ENCODE results near the gene EPB41L4B.
"Not testable (repeated sequence)": the region's sequence is repeated elsewhere in the genome, so short reads cannot be mapped to it uniquely, and the experiment has no call there.

EPB41L4B gene

GRCh38 chr9:109320742-109321448 is at the start of gene EPB41L4B:
TSS of gene EPB41L4B (minus strand) at chr9:109321059. CDS start at chr9:109320446, 613 bp downstream.
- DNase-seq (ENCODE audit: low read depth in 2 of 2) = peak; percentile 79 to 85
- peak; percentile 79 for TF ChIP-seq CTCF (IDR thresholded peaks at IDR 0.05; ENCODE audit: low read depth, low read length)

GRCh38 chr9:109369285-109369684 is 48.4 kb upstream of the EPB41L4B start:
- H3K4me3 ChIP-seq (replicated peaks in 1 of 2; ENCODE audit: low read depth in 2 of 2, low read length in 2 of 2) = no peak overlapping the region
- no peak for TF ChIP-seq CTCF (IDR thresholded peaks at IDR 0.05; ENCODE audit: low read depth, low read length)
- no peak for DNase-seq (ENCODE audit: low read depth in 2 of 2)

More at GRCh38 chr9:109320742-109321448, at the start of gene EPB41L4B:
- peak within 1 kb of the TSS; percentile 39 to 55 for H3K4me3 ChIP-seq (replicated peaks in 1 of 2; ENCODE audit: low read depth in 2 of 2, low read length in 2 of 2)

DNA sequence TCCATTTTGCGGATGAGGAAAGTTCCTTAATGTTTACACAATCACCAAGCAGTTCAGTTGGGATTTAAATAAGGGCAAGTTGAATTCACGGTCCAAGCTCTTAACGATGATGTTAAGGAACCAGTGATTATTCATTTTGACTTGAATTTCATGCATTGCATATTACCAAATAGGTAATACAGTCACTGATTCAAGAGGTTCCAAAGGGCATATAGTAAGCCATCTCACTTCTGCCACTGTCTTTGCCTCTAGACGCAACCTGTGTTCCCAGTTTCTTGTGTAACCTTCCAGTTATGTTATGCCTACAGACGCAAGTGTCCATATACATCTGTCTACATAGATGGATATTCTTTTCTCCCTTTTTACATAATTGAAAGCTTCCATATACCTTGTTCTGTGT is 39.9 kb upstream of the EPB41L4B start:
- no peak for DNase-seq (ENCODE audit: low read depth in 2 of 2)
- TF ChIP-seq CTCF (IDR thresholded peaks at IDR 0.05; ENCODE audit: low read depth, low read length) = no peak
- H3K4me3 ChIP-seq (replicated peaks in 1 of 2; ENCODE audit: low read depth in 2 of 2, low read length in 2 of 2) = no peak overlapping the region

DNA sequence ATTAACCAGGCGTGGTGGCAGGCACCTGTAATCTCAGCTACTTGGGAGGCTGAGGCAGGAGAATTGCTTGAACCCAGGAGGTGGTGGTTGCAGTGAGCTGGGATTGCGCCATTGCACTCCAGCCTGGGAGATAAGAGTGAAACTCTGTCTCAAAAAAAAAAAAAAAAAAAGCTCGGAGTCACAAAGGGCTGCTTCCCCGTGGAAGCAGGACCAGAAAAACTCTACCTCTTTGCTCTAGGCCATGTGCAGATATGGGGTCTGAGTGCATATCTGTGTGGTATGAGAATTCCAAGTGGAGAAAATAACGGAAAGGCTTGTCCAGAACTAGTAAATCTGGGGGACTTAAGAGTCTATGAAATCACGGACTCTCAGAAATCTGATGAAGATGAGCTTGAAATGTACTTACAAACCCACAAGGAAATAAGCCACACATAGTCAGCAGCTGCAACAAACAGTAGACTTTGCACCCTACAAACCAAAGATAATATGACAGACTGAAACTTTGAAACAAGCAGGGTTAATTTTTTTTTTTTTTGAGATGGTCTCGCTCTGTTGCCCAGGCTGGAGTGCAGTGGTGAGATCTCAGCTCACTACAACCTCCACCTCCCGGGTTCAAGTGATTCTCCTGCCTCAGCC is 38.2 kb upstream of the EPB41L4B start:
- DNase-seq (ENCODE audit: low read depth in 2 of 2); H3K4me3 ChIP-seq (replicated peaks in 1 of 2; ENCODE audit: low read depth in 2 of 2, low read length in 2 of 2): not testable (repeated sequence)

DNA sequence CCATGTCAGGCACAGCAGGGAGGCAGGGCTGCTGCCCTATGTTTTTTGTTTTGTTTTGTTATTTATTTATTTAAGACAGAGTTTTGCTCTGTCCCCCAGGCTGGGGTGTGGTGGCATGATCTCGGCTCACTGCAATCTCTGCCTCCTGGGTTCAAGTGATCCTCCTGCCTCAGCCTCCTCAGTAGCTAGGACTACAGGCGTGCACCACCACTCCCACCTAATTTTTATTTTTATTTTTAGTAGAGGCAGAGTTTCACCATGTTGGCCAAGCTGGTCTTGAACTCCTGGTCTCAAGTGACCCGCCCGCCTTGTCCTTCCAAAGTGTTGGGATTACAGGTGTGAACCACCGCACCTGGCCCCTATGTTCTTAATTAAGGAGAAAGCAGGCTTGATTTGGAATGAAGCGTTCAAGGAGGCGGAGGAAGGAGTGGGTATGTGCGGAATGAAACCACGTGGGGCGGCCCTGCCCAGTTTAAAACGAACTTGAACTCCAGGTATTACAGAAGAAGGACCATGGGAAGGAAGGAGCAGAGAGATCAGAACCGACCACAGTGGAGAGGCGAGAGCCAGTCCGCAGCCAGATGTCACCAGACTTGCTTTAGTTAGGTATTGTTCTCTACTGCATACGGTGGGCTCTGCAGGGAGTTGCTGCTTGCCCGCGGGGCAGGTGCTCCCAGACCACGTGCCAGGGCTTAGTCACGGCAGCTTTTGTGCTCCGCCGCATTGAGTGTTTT is 34.9 kb upstream of the EPB41L4B start:
- TF ChIP-seq CTCF (IDR thresholded peaks at IDR 0.05; ENCODE audit: low read depth, low read length) = no peak
- H3K4me3 ChIP-seq (replicated peaks in 1 of 2; ENCODE audit: low read depth in 2 of 2, low read length in 2 of 2) = no peak overlapping the region
- DNase-seq (ENCODE audit: low read depth in 2 of 2) = no peak

DNA sequence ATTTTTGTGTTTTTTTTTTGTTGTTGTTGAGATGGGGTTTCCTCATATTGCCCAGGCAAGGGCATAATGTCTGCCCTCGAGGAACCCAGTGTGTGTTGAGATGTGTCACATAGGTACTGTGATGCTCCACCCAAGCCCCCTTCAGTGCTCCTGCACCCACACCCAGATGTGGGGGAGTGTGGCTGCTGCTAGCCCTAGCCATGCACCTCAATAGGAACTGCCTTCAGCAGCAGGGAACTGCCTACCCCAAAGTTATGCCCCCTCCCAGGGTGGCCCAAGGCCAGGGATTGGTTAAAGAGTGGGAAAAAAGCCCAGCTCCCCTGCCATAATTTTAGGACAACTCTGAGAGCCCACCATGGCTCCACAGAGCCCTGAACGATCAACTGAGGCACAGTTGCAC is 33.3 kb upstream of the EPB41L4B start:
- no peak for TF ChIP-seq CTCF (IDR thresholded peaks at IDR 0.05; ENCODE audit: low read depth, low read length)
- no peak overlapping the region for H3K4me3 ChIP-seq (replicated peaks in 1 of 2; ENCODE audit: low read depth in 2 of 2, low read length in 2 of 2)
- no peak for DNase-seq (ENCODE audit: low read depth in 2 of 2)

GRCh38 chr9:109351032-109351431 is 30.2 kb upstream of the EPB41L4B start:
- no peak for TF ChIP-seq CTCF (IDR thresholded peaks at IDR 0.05; ENCODE audit: low read depth, low read length)
- H3K4me3 ChIP-seq (replicated peaks in 1 of 2; ENCODE audit: low read depth in 2 of 2, low read length in 2 of 2) = no peak overlapping the region
- DNase-seq (ENCODE audit: low read depth in 2 of 2) = no peak

All from cardiac fibroblast (primary cell).